ENCODE measurements around the gene ROR1. TPM values are rescaled to one million over a fixed set of nuclear protein-coding genes. Genes with fewer than 3 reads are reported as not detected.

ROR1 gene
- total and polyA plus RNA-seq, 2 donors (not counting 1 experiment from before 2014, with no cell fraction given) = 14.5 to 16.5 TPM

DNA sequence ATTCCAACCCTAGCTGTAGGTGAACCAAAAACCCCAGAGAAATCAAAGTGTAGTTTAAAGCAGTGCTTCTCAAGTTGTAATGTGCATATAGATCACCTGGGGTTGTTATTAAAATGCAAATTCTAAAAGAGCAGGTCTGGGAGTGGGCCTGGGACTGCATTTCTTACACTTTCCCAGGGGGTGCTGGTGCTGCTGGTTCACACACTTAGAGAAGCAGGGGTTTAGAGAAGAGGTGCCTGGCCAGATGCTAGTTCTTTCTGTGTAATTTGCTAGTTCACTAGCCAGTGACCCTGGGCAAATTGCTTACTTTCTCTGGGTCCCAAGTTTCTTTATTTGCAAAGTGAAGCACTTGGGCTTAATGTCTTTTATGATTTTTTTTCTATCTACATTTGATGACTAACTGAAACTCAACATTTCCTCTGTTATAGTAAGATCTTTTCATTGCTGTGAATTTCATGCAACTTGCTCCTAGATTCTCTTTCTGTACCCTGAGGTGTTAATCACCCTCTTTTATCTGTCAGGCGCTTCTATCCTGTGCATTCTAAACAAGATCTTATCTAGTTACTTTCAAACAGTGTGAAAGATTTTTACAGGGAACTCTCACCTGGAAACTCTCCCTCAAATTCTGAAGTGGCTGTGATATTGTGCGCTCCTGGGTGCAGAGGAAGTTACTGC lies 287.8 kb downstream of the ROR1 start:
- Histone ChIP-seq H3K4me1 (ENCODE audit: control insufficient read depth, extremely low read depth, insufficient read depth, low read length) (no peaks in the 10 kb centered on the region), H3K79me2 (ENCODE audit: control insufficient read depth, insufficient read depth, low read length) (no peaks in the 10 kb centered on the region), H3K9me3 (ENCODE audit: control insufficient read depth, insufficient read depth, low read depth, low read length) (no peaks in the 10 kb centered on the region), H3K36me3 (ENCODE audit: control insufficient read depth, insufficient read depth, low read length) (no peaks in the 10 kb centered on the region), H4K20me1 (ENCODE audit: control insufficient read depth, extremely low read depth, insufficient read depth, low read length) (no peaks in the 10 kb centered on the region), H3K9ac (ENCODE audit: insufficient read depth, low read length) (no peak overlapping the region), H3K4me2 (ENCODE audit: extremely low read depth, insufficient read depth, low read length) (no peak overlapping the region), H3K27ac (ENCODE audit: insufficient read depth, low read length) (no peak overlapping the region), H3K27me3 (ENCODE audit: control insufficient read depth, insufficient read depth, low read length) (no peaks in the 10 kb centered on the region), H3K4me3 (replicated peaks in 1 of 4; ENCODE audit: control extremely low read depth in 1 of 4, insufficient read depth in 1 of 4, low read depth in 3 of 4, low read length in 4 of 4) (no peak overlapping the region), H2AFZ (ENCODE audit: low read length) (no peak overlapping the region)
- DNase-seq (ENCODE audit: low read depth in 2 of 2) = no peak
- no peak for TF ChIP-seq EZH2 (IDR thresholded peaks at IDR 0.05; ENCODE audit: low read length, missing control alignments)
- TF ChIP-seq, protein P1, sequence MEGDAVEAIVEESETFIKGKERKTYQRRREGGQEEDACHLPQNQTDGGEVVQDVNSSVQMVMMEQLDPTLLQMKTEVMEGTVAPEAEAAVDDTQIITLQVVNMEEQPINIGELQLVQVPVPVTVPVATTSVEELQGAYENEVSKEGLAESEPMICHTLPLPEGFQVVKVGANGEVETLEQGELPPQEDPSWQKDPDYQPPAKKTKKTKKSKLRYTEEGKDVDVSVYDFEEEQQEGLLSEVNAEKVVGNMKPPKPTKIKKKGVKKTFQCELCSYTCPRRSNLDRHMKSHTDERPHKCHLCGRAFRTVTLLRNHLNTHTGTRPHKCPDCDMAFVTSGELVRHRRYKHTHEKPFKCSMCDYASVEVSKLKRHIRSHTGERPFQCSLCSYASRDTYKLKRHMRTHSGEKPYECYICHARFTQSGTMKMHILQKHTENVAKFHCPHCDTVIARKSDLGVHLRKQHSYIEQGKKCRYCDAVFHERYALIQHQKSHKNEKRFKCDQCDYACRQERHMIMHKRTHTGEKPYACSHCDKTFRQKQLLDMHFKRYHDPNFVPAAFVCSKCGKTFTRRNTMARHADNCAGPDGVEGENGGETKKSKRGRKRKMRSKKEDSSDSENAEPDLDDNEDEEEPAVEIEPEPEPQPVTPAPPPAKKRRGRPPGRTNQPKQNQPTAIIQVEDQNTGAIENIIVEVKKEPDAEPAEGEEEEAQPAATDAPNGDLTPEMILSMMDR (conservative IDR thresholded peaks at IDR 0.05 in 1 of 2, IDR thresholded peaks at IDR 0.05 in 1 of 2; ENCODE audit: low read depth in 1 of 2, low read length in 2 of 2) = no peak

DNA sequence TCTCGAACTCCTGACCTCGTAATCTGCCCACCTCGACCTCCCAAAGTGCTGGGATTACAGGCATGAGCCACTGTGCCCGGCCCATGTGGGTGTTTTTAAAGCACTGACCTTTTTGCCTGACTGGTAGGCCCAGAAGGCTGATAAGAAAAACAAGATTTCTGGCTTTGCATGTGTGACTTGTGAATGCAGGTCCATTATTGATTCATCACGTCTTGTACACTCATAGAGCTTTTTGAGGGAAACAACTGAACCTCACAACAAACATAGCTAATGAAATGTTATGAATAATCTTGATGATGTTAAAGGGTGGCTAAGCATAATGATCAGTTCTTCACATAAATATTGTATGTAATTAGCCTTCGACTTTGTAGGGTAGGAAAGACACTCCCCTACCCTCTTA lies 288.7 kb downstream of the ROR1 start:
- Histone ChIP-seq H3K27ac (ENCODE audit: insufficient read depth, low read length) (no peak overlapping the region), H3K4me2 (ENCODE audit: extremely low read depth, insufficient read depth, low read length) (no peak overlapping the region)

DNA sequence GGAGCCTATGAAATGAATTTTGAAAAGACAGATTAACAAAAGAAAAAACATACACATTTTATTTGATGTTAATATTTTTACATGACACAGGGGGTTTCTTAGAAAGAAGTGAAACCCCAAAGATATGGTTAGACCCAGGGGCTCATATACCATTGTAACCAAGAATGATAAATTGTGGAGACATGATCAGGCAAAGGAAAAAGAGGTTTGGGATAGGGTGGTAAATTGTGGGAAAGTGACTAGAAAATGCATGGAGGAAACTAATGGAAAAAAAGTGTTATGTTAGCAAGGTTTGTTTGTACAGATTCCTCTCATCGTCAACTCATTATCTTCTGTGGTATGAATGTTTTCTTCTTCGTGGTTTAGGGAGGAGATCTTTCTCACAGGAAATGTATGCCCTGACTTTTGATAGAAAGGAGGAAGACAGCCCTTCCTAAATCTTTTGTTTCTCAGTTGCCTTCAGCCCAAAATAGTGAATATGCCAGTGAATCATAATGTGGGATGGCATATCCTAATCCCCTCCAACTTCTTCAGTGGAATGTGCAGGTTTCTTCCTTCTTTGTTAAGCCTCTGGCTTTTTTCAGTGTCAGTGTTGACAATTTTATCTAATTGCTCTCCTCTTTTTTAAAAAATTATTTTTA lies 289.2 kb downstream of the ROR1 start:
- H3K36me3 ChIP-seq (ENCODE audit: control insufficient read depth, insufficient read depth, low read length) = no peaks in the 10 kb centered on the region
- H3K79me2 ChIP-seq (ENCODE audit: control insufficient read depth, insufficient read depth, low read length) = no peaks in the 10 kb centered on the region
- no peaks in the 10 kb centered on the region for H3K27me3 ChIP-seq (ENCODE audit: control insufficient read depth, insufficient read depth, low read length)
- peak; percentile 35 to 40 for DNase-seq (ENCODE audit: low read depth in 2 of 2)
- no peak overlapping the region for H2AFZ ChIP-seq (ENCODE audit: low read length)
- H4K20me1 ChIP-seq (ENCODE audit: control insufficient read depth, extremely low read depth, insufficient read depth, low read length) = no peaks in the 10 kb centered on the region
- H3K9ac ChIP-seq (ENCODE audit: insufficient read depth, low read length) = no peak overlapping the region
- H3K9me3 ChIP-seq (ENCODE audit: control insufficient read depth, insufficient read depth, low read depth, low read length) = no peaks in the 10 kb centered on the region
- H3K4me3 ChIP-seq (replicated peaks in 1 of 4; ENCODE audit: control extremely low read depth in 1 of 4, insufficient read depth in 1 of 4, low read depth in 3 of 4, low read length in 4 of 4) = no peak overlapping the region
- no peak overlapping the region for H3K4me2 ChIP-seq (ENCODE audit: extremely low read depth, insufficient read depth, low read length)
- no peak overlapping the region for H3K27ac ChIP-seq (ENCODE audit: insufficient read depth, low read length)
- no peaks in the 10 kb centered on the region for H3K4me1 ChIP-seq (ENCODE audit: control insufficient read depth, extremely low read depth, insufficient read depth, low read length)
- TF ChIP-seq EZH2 (IDR thresholded peaks at IDR 0.05; ENCODE audit: low read length, missing control alignments) = no peak
- TF ChIP-seq, protein P1 (conservative IDR thresholded peaks at IDR 0.05 in 1 of 2, IDR thresholded peaks at IDR 0.05 in 1 of 2; ENCODE audit: low read depth in 1 of 2, low read length in 2 of 2) = no peak

More for the DNA sequence above, 288.7 kb downstream of the ROR1 start:
- H3K36me3 ChIP-seq (ENCODE audit: control insufficient read depth, insufficient read depth, low read length) = no peaks in the 10 kb centered on the region
- TF ChIP-seq, protein P1 (conservative IDR thresholded peaks at IDR 0.05 in 1 of 2, IDR thresholded peaks at IDR 0.05 in 1 of 2; ENCODE audit: low read depth in 1 of 2, low read length in 2 of 2) = no peak
- no peak for TF ChIP-seq EZH2 (IDR thresholded peaks at IDR 0.05; ENCODE audit: low read length, missing control alignments)
- no peak for DNase-seq (ENCODE audit: low read depth in 2 of 2)
- no peaks in the 10 kb centered on the region for H4K20me1 ChIP-seq (ENCODE audit: control insufficient read depth, extremely low read depth, insufficient read depth, low read length)
- no peak overlapping the region for H2AFZ ChIP-seq (ENCODE audit: low read length)
- H3K4me3 ChIP-seq (replicated peaks in 1 of 4; ENCODE audit: control extremely low read depth in 1 of 4, insufficient read depth in 1 of 4, low read depth in 3 of 4, low read length in 4 of 4) = no peak overlapping the region
- H3K79me2 ChIP-seq (ENCODE audit: control insufficient read depth, insufficient read depth, low read length) = no peaks in the 10 kb centered on the region
- H3K27me3 ChIP-seq (ENCODE audit: control insufficient read depth, insufficient read depth, low read length) = no peaks in the 10 kb centered on the region
- no peak overlapping the region for H3K9ac ChIP-seq (ENCODE audit: insufficient read depth, low read length)
- no peaks in the 10 kb centered on the region for H3K4me1 ChIP-seq (ENCODE audit: control insufficient read depth, extremely low read depth, insufficient read depth, low read length)
- no peaks in the 10 kb centered on the region for H3K9me3 ChIP-seq (ENCODE audit: control insufficient read depth, insufficient read depth, low read depth, low read length)
